Left ventricle myocardium inferior (tissue), 1 donor: ENCODE data around the gene CFAP46. TPM values are rescaled to one million over a fixed set of nuclear protein-coding genes. Genes with fewer than 3 reads are reported as not detected.

Source experiments
- DNase-seq: peaks from one replicate; pipeline ENCODE4 v3.0.0-alpha.2; 2020
- H3K27ac ChIP-seq: fragments of 200-600 bp; replicated peaks from 2 replicates; pipeline ENCODE4 v1.8.0; 2021
- H3K27me3 ChIP-seq: fragments of 200-600 bp; 2 replicates; pipeline ENCODE4 v1.8.0; 2021; ENCODE audit warnings: low read depth
- H3K36me3 ChIP-seq: fragments of 200-600 bp; 2 replicates; pipeline ENCODE4 v1.8.0; 2021
- H3K4me1 ChIP-seq: fragments of 200-600 bp; 2 replicates; pipeline ENCODE4 v1.8.0; 2021
- H3K4me3 ChIP-seq: fragments of 200-600 bp; 2 replicates; pipeline ENCODE4 v1.8.0; 2021; ENCODE audit warnings: mild to moderate bottlenecking, moderate library complexity
- H3K9me3 ChIP-seq: fragments of 200-600 bp; replicated peaks from 2 replicates; pipeline ENCODE4 v1.8.0; 2021
- intact Hi-C: fragments of 100-400 bp; cut with micrococcal nuclease; formaldehyde crosslinking; loops from one replicate; pipeline ENCODE4 v1.11.0; 2022
- total RNA-seq: library from RNA; stranded (reverse); fragmentation: NEBNext Ultra II Directional; extraction: Animal tissue kit (Norgen Biotek cat#: 25700); gene quantifications from one replicate; pipeline ENCODE4 v1.2.1, GENCODE V29; 2021
- TF ChIP-seq, protein P1 (sequence below): fragments of 200-600 bp; IDR thresholded peaks from 2 replicates; pipeline ENCODE4 v1.8.0; 2021; ENCODE audit warnings: antibody characterized with exemption, mild to moderate bottlenecking, borderline replicate concordance
- donor health status: DM: no; HTN: yes; CAD: no; lungs with severe emphysema.

The CFAP46 gene
- total RNA-seq, 1 donor from 2014 or later = 0.99 TPM

GRCh38 chr10:132916956-132917666 is 25.3 kb downstream of the CFAP46 start:
- intact Hi-C loops = no loop called here
- no peak overlapping the region for H3K27ac ChIP-seq
- H3K4me1 ChIP-seq = no peaks in the 10 kb centered on the region
- TF ChIP-seq, protein P1, sequence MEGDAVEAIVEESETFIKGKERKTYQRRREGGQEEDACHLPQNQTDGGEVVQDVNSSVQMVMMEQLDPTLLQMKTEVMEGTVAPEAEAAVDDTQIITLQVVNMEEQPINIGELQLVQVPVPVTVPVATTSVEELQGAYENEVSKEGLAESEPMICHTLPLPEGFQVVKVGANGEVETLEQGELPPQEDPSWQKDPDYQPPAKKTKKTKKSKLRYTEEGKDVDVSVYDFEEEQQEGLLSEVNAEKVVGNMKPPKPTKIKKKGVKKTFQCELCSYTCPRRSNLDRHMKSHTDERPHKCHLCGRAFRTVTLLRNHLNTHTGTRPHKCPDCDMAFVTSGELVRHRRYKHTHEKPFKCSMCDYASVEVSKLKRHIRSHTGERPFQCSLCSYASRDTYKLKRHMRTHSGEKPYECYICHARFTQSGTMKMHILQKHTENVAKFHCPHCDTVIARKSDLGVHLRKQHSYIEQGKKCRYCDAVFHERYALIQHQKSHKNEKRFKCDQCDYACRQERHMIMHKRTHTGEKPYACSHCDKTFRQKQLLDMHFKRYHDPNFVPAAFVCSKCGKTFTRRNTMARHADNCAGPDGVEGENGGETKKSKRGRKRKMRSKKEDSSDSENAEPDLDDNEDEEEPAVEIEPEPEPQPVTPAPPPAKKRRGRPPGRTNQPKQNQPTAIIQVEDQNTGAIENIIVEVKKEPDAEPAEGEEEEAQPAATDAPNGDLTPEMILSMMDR = no peak
- no peaks in the 10 kb centered on the region for H3K36me3 ChIP-seq
- no peak overlapping the region for H3K4me3 ChIP-seq
- no peak for DNase-seq
- H3K9me3 ChIP-seq = no peaks in the 10 kb centered on the region
- peaks cover 54% of the 10 kb centered on the region for H3K27me3 ChIP-seq

GRCh38 chr10:132916421-132916841 is 25.9 kb downstream of the CFAP46 start:
- H3K9me3 ChIP-seq = no peaks in the 10 kb centered on the region
- H3K4me3 ChIP-seq = no peak overlapping the region
- intact Hi-C loops = no loop called here
- no peaks in the 10 kb centered on the region for H3K36me3 ChIP-seq
- no peak overlapping the region for H3K27ac ChIP-seq
- TF ChIP-seq, protein P1 = no peak
- peaks cover 47% of the 10 kb centered on the region for H3K27me3 ChIP-seq
- no peak for DNase-seq
- H3K4me1 ChIP-seq = no peaks in the 10 kb centered on the region

GRCh38 chr10:132915411-132915810 is 27.0 kb downstream of the CFAP46 start:
- intact Hi-C loops = no loop called here
- Histone ChIP-seq H3K36me3 (no peaks in the 10 kb centered on the region), H3K27me3 (peaks cover 44% of the 10 kb centered on the region), H3K9me3 (no peaks in the 10 kb centered on the region), H3K4me3 (no peak overlapping the region), H3K27ac (no peak overlapping the region), H3K4me1 (no peaks in the 10 kb centered on the region)
- TF ChIP-seq, protein P1 = no peak
- DNase-seq = no peak

- H3K27ac ChIP-seq = no peak overlapping the region
- intact Hi-C loops = no loop called here
- no peak for DNase-seq
- H3K4me1 ChIP-seq = no peaks in the 10 kb centered on the region
- H3K9me3 ChIP-seq = no peaks in the 10 kb centered on the region
- H3K36me3 ChIP-seq = no peaks in the 10 kb centered on the region
- TF ChIP-seq, protein P1 = no peak
- peaks cover 37% of the 10 kb centered on the region for H3K27me3 ChIP-seq
- no peak overlapping the region for H3K4me3 ChIP-seq
Observed at GRCh38 chr10:132914732-132915131, 27.6 kb downstream of the CFAP46 start.

DNA sequence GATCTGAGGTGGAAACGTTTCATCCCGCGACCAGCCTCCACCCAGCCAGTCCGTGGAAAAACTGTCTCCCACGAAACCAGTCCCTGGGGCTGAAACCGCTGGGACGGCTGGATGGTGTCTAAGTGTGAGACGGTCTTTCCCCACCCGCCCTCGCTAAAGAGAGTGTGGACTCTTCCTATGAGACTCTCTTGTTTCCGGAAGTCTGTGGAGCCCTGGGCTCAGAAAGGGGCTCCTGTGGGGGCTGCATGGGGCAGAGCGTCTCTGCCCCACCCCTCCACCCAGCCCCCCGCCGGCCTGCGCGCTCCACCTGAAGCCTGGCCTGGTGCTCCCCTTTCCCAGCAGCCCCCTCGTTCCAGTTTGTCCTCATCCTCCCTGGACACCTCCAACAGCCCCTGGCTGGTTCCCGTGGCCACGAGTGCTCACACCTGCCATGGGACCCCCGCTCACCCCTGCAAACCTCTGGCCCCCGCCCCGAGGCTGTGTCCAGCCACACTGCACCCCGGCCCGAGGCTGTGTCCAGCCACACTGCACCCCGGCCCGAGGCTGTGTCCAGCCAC is 28.7 kb downstream of the CFAP46 start:
- no peak for DNase-seq
- intact Hi-C loops = no loop called here

More for the DNA sequence above, 28.7 kb downstream of the CFAP46 start:
- no peaks in the 10 kb centered on the region for H3K36me3 ChIP-seq
- TF ChIP-seq, protein P1 = no peak
- H3K4me3 ChIP-seq = no peak overlapping the region
- H3K27me3 ChIP-seq = peaks cover 26% of the 10 kb centered on the region
- H3K9me3 ChIP-seq = no peaks in the 10 kb centered on the region
- H3K27ac ChIP-seq = no peak overlapping the region
- H3K4me1 ChIP-seq = no peaks in the 10 kb centered on the region
